Measurements from ENCODE around the gene FER1L5. TPM values are rescaled to one million over a fixed set of nuclear protein-coding genes. Genes with fewer than 3 reads are reported as not detected.

FER1L5 gene
- total and polyA plus RNA-seq, 2 of the 8 experiments (the other 6 are each of a cell fraction or from before 2014, with no cell fraction given) = 0.23 to 0.88 TPM

- TF ChIP-seq CHD7 (IDR thresholded peaks at IDR 0.05; ENCODE audit: insufficient replicate concordance, low read length) = no peak
- no peak for TF ChIP-seq POLR2A (IDR thresholded peaks at IDR 0.05; ENCODE audit: control extremely low read depth in 1 of 2, low read depth in 2 of 2, low read length in 2 of 2)
- no peak for TF ChIP-seq SRF (IDR thresholded peaks at IDR 0.05; ENCODE audit: low read depth, low read length)
- TF ChIP-seq SP2 (IDR thresholded peaks at IDR 0.05; ENCODE audit: low read length) = no peak
- no peak for TF ChIP-seq RAD21 (IDR thresholded peaks at IDR 0.05 in 1 of 2, conservative IDR thresholded peaks at IDR 0.05 in 1 of 2; ENCODE audit: low read depth in 2 of 2, low read length in 2 of 2)
Observed at GRCh38 chr2:96626553-96626942, 16.0 kb upstream of the FER1L5 start (continued).
